ENCODE results near the gene ANKFY1. TPM values are rescaled to one million over a fixed set of nuclear protein-coding genes. Genes with fewer than 3 reads are reported as not detected.

The ANKFY1 gene
- total RNA-seq, 1 donor from 2014 or later = 80.5 TPM

GRCh38 chr17:4249452-4250029 is 14.2 kb downstream of the ANKFY1 start:
- Mint-ChIP-seq H3K9me3 (ENCODE audit: unreplicated experiment) (peaks cover 1% of the 10 kb centered on the region), H3K27me3 (ENCODE audit: unreplicated experiment) (peaks cover 2% of the 10 kb centered on the region)
- no peak for DNase-seq

GRCh38 chr17:4248504-4249277 is 15.1 kb downstream of the ANKFY1 start:
- peaks cover 1% of the 10 kb centered on the region for H3K9me3 Mint-ChIP-seq (ENCODE audit: unreplicated experiment)
- peaks cover 2% of the 10 kb centered on the region for H3K27me3 Mint-ChIP-seq (ENCODE audit: unreplicated experiment)
- no peak for DNase-seq
- TF ChIP-seq, protein P1, sequence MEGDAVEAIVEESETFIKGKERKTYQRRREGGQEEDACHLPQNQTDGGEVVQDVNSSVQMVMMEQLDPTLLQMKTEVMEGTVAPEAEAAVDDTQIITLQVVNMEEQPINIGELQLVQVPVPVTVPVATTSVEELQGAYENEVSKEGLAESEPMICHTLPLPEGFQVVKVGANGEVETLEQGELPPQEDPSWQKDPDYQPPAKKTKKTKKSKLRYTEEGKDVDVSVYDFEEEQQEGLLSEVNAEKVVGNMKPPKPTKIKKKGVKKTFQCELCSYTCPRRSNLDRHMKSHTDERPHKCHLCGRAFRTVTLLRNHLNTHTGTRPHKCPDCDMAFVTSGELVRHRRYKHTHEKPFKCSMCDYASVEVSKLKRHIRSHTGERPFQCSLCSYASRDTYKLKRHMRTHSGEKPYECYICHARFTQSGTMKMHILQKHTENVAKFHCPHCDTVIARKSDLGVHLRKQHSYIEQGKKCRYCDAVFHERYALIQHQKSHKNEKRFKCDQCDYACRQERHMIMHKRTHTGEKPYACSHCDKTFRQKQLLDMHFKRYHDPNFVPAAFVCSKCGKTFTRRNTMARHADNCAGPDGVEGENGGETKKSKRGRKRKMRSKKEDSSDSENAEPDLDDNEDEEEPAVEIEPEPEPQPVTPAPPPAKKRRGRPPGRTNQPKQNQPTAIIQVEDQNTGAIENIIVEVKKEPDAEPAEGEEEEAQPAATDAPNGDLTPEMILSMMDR (IDR thresholded peaks at IDR 0.05; ENCODE audit: partially characterized antibody, unreplicated experiment) = no peak
- H3K4me3 Mint-ChIP-seq (ENCODE audit: unreplicated experiment) = peak overlapping the region; percentile 72
- H3K27ac Mint-ChIP-seq (ENCODE audit: unreplicated experiment) = peak overlapping the region; percentile 94
- H3K4me1 Mint-ChIP-seq (ENCODE audit: low read depth, unreplicated experiment) = peaks cover 50% of the 10 kb centered on the region
- H3K36me3 Mint-ChIP-seq (ENCODE audit: unreplicated experiment) = peaks cover 5% of the 10 kb centered on the region

More at GRCh38 chr17:4249452-4250029, 14.2 kb downstream of the ANKFY1 start:
- Mint-ChIP-seq H3K36me3 (ENCODE audit: unreplicated experiment) (peaks cover 5% of the 10 kb centered on the region), H3K27ac (ENCODE audit: unreplicated experiment) (peak overlapping the region; percentile 75), H3K4me1 (ENCODE audit: low read depth, unreplicated experiment) (peaks cover 48% of the 10 kb centered on the region), H3K4me3 (ENCODE audit: unreplicated experiment) (peak overlapping the region; percentile 1)
- TF ChIP-seq, protein P1 (IDR thresholded peaks at IDR 0.05; ENCODE audit: partially characterized antibody, unreplicated experiment) = peak; percentile 74

DNA sequence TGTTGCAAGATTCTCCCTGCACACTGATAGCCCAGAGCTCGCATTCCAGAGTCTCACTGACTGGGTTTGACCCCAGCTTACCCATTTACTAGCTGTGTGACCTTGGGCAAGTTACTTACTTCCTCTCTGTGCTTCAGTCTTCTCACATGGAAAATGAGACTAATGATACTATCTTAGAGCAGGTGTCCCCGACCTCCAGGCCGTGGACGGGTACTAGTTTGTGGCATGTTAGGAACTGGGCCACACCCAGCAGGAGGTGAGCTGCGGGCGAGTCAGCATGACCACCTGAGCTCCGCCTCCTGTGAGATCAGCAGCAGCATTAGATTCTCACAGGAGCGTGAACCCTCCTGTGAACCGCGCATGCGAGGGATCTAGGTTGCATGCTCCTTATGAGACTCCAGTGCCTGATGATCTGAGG is 15.8 kb downstream of the ANKFY1 start:
- no peaks in the 10 kb centered on the region for H3K36me3 Mint-ChIP-seq (ENCODE audit: unreplicated experiment)
- peaks cover 50% of the 10 kb centered on the region for H3K4me1 Mint-ChIP-seq (ENCODE audit: low read depth, unreplicated experiment)
- peaks cover 2% of the 10 kb centered on the region for H3K27me3 Mint-ChIP-seq (ENCODE audit: unreplicated experiment)
- TF ChIP-seq, protein P1 (IDR thresholded peaks at IDR 0.05; ENCODE audit: partially characterized antibody, unreplicated experiment) = no peak
- H3K27ac Mint-ChIP-seq (ENCODE audit: unreplicated experiment) = peak overlapping the region; percentile 94
- DNase-seq = no peak
- H3K9me3 Mint-ChIP-seq (ENCODE audit: unreplicated experiment) = peaks cover 1% of the 10 kb centered on the region
- H3K4me3 Mint-ChIP-seq (ENCODE audit: unreplicated experiment) = peak overlapping the region; percentile 72

DNA sequence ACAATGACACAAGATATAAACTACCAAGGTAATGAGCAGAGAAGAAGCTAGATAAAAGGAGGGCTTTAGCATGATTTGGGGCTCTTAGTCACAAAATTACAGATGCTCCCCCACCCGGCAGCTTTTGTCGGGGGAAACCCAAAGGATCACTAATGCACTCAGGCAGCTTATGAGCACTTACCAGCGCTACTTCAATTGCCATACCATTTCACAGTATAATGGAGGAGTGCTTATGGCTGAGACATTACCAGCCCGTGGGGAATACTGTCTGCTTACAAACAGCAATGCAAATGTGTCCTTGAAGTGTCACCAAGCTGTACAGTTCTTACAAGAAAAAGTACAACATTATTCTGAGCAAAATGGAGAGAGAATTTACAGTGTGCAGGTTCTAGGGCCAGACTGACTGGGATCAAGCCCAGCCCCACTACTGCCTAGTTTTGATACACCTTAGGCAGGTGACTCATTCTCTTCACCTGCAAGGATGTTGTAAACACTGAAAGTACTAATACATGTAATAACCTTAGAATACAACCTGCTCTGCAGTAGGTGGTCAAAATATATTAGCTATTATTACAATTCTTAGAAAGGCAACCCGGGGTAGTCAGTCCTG is 16.3 kb downstream of the ANKFY1 start:
- no peaks in the 10 kb centered on the region for H3K36me3 Mint-ChIP-seq (ENCODE audit: unreplicated experiment)
- peak overlapping the region; percentile 98 for H3K27ac Mint-ChIP-seq (ENCODE audit: unreplicated experiment)

More for the DNA sequence above, 16.3 kb downstream of the ANKFY1 start:
- Mint-ChIP-seq H3K4me1 (ENCODE audit: low read depth, unreplicated experiment) (peaks cover 50% of the 10 kb centered on the region), H3K4me3 (ENCODE audit: unreplicated experiment) (peak overlapping the region; percentile 72), H3K27me3 (ENCODE audit: unreplicated experiment) (peaks cover 2% of the 10 kb centered on the region), H3K9me3 (ENCODE audit: unreplicated experiment) (peaks cover 1% of the 10 kb centered on the region)
- TF ChIP-seq, protein P1 (IDR thresholded peaks at IDR 0.05; ENCODE audit: partially characterized antibody, unreplicated experiment) = no peak
- peak; percentile 67 for DNase-seq

All from glutamatergic neuron (in vitro differentiated cells).